Purkinje cell (primary cell): ENCODE results near the gene RAET1G. TPM values are rescaled to one million over a fixed set of nuclear protein-coding genes. Genes with fewer than 3 reads are reported as not detected.

Source experiments
- polyA plus RNA-seq: library from polyadenylated mRNA; unstranded; fragments of >200 nt; fragmentation: Nextera tagmentation; gene quantifications from 2 replicates; pipeline ENCODE4 v1.2.1, GENCODE V29; 2014

The RAET1G gene
- not detected in 2 replicates for polyA plus RNA-seq

GRCh38 chr6:149922642-149923326 lies at the start of gene RAET1G:
TSS of gene RAET1G (minus strand) at chr6:149923121. CDS start at chr6:149923010, 111 bp downstream.

DNA sequence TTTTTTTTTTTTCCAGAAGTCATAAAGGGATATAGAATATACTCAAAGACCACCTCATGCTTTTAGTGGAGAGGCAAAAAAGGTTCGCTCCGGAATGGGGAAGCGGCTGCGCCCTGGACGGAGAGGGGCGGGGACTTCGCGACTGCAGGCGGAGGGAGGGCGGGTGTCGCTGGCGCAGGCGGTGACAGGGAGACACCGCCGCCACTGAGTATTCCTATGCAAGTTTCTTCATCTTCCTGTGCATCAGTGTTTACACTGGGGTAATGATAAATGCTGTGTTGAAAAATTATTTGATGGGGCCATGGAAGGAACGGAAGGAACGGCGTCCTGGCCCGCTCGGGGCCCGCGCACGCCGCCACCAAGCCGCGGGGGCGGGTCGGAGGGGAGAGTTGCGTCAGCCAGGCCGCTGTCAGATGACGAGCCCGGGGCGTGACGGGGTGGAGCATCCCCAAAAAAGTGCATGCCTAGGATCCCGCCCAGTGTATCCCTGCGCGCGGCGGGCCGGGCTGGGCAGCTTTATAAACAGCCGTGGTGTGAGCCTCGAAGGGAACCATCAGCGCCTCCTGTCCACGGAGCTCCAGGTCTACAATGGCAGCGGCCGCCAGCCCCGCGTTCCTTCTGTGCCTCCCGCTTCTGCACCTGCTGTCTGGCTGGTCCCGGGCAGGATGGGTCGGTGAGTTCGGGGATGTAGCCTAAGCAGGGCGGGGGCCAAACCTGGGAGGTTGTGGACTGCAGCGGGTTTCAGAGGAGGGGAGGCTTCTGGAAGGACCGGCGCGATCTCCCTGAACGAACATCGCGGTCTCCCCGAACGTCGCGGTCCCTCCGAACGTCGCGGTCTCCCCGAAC lies 40.8 kb upstream of the RAET1G start, which contains the start of gene ULBP1:
TSS of gene ULBP1 (plus strand) at position 482 of the 846 bp plus-strand sequence. CDS start at position 589, 107 bp downstream.

GRCh38 chr6:149941583-149942460 lies 18.9 kb upstream of the RAET1G start, which contains the start of gene ULBP2:
TSS of gene ULBP2 (plus strand) at chr6:149942014. CDS start at chr6:149942073, 59 bp downstream.

DNA sequence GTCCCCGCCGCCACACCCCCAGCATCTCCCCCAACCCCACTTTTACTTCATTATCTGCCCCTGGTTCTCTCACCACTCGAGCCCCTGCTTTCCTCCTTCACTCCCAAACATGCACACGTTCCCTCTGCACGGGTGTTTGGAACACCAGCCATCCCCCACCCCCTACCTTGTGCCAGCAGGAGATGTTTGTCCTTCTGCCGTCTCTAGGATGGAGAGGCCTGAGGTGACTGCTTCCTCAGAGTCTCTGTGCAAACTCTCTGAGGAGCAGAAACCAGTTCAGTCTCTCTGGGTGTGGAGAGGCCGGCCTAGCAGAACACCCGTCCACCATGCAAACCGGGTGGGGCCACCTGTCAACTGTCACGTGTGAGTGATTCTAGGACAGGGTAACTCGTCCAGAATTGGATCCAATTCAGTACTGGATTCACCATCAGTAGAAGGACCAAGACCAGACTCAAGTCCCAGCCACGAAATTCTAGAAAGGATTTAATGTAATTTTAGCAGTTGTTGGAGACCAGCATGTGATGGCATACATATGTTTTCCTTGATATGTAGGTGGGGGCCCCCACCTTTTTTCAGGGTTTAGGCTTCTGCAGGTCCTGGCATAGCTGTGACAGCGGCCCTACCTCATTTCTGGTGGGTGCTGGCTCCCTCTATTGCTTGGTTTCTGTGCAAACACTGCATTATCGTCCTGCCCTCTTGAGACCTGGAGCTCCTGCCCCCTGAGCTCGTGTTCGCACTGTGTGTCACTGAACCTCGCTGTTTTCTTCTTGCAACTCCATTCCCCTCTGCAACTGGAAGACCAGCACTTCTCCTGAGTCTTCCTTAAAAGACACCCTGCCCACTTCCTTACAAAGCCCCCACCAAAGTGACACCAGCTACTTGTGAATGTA lies 24.8 kb downstream of the RAET1G start, which contains the start of gene RAET1E:
TSS of gene RAET1E (minus strand) at position 259 of the 890 bp plus-strand sequence. CDS start 7,212 bp downstream, outside the sequence.

Other genes with a start within 250 kb of the RAET1G start
- gene LATS1, start 205.0 kb downstream of the RAET1G start, polyA plus RNA-seq, result 5.4 and 8.0 TPM in 2 replicates
- gene NUP43, start 176.6 kb downstream of the RAET1G start, polyA plus RNA-seq, result 9.1 and 13.5 TPM in 2 replicates
- gene PCMT1, start 173.4 kb downstream of the RAET1G start, polyA plus RNA-seq, result 413 and 492 TPM in 2 replicates
- gene LRP11, start 58.8 kb downstream of the RAET1G start, polyA plus RNA-seq, result 46.1 and 48.8 TPM in 2 replicates
- gene RAET1E, start 25.0 kb downstream of the RAET1G start, polyA plus RNA-seq, result 0.34 TPM in 1 of 2 replicates, not detected in the other
- gene ULBP2, start 18.9 kb upstream of the RAET1G start, polyA plus RNA-seq, result 5.6 and 9.5 TPM in 2 replicates
- gene ULBP1, start 40.8 kb upstream of the RAET1G start, polyA plus RNA-seq, result not detected in 2 replicates
- gene RAET1L, start 102.4 kb upstream of the RAET1G start, polyA plus RNA-seq, result not detected in 2 replicates
- not detected in 2 replicates for gene ULBP3, start 146.0 kb upstream of the RAET1G start, polyA plus RNA-seq
- gene PPP1R14C, start 219.9 kb upstream of the RAET1G start, polyA plus RNA-seq, result 0.25 and 9.2 TPM in 2 replicates